OCI-LY7 (cell line): ENCODE data around the gene ATP5F1D. TPM values are rescaled to one million over a fixed set of nuclear protein-coding genes. Genes with fewer than 3 reads are reported as not detected.
"Not testable (repeated sequence)": the region's sequence is repeated elsewhere in the genome, so short reads cannot be mapped to it uniquely, and the experiment has no call there.

Experiments
- Bru-seq: library from RNA; stranded (reverse); fragments of 400-500 nt; gene quantifications from one replicate; lab custom pipeline; 2021; lab: Mats Ljungman, UMichigan
- BruChase-seq, 2 experiments: library from RNA; stranded (reverse); fragments of 400-500 nt; gene quantifications; one replicate each; lab custom pipeline; 2021; lab: Mats Ljungman, UMichigan
- BruUV-seq: library from RNA; stranded (reverse); fragments of 400-500 nt; replicated peaks from 2 replicates; lab custom pipeline; 2021; lab: Mats Ljungman, UMichigan
- CTCF ChIA-PET: fragments of 300-600 bp; sonication (Branson Sonifier 250); formaldehyde crosslinking; loops from one replicate; lab custom pipeline; 2022; ENCODE audit warnings: antibody characterized with exemption; ENCODE audit not compliant: unreplicated experiment; lab: Charles Lee
- POLR2A ChIA-PET: fragments of 300-600 bp; sonication (Branson Sonifier 250); formaldehyde crosslinking; loops from one replicate; lab custom pipeline; 2022; ENCODE audit warnings: antibody characterized with exemption; lab: Charles Lee
- DNase-seq: peaks from one replicate; pipeline ENCODE4 v3.0.0-alpha.2; 2015; ENCODE audit warnings: low spot score
- H2AFZ ChIP-seq: fragments of 200-600 bp; sonication (generic), shearing (Covaris generic); 2 replicates; pipeline ENCODE4 v1.6.1; 2014; ENCODE audit warnings: mild to moderate bottlenecking, antibody characterized with exemption, low read length, moderate library complexity
- H3K27ac ChIP-seq: fragments of 200-600 bp; sonication (generic); 2 replicates; pipeline ENCODE4 v1.5.1; 2014; ENCODE audit warnings: mixed run types, low read depth, mild to moderate bottlenecking, moderate library complexity, low read length, inconsistent platforms; ENCODE audit not compliant: poor library complexity, severe bottlenecking
- H3K36me3 ChIP-seq: fragments of 200-600 bp; sonication (generic); 2 replicates; pipeline ENCODE4 v1.6.1; 2014; ENCODE audit warnings: mild to moderate bottlenecking, antibody characterized with exemption, low read length, moderate library complexity, mixed read lengths; ENCODE audit not compliant: insufficient read depth
- H3K4me1 ChIP-seq: fragments of 200-600 bp; sonication (generic); 2 replicates; pipeline ENCODE4 v1.5.1; 2014; ENCODE audit warnings: mild to moderate bottlenecking, low read length; ENCODE audit not compliant: insufficient read depth, poor library complexity, severe bottlenecking
- H3K4me2 ChIP-seq: fragments of 200-600 bp; sonication (generic); 2 replicates; pipeline ENCODE4 v1.6.1; 2014; ENCODE audit warnings: mild to moderate bottlenecking, low read length
- H3K4me3 ChIP-seq: fragments of 200-600 bp; sonication (generic); 2 replicates; pipeline ENCODE4 v1.5.1; 2014; ENCODE audit warnings: mild to moderate bottlenecking, low read depth, low read length; ENCODE audit not compliant: poor library complexity, severe bottlenecking
- H3K79me2 ChIP-seq: fragments of 200-600 bp; sonication (generic); 2 replicates; pipeline ENCODE4 v1.6.1; 2016; ENCODE audit warnings: low read depth, mild to moderate bottlenecking, low read length, moderate library complexity, mixed read lengths; ENCODE audit not compliant: insufficient read depth
- H3K9me2 ChIP-seq: fragments of 200-600 bp; sonication (generic); 2 replicates; pipeline ENCODE4 v1.6.1; 2016; ENCODE audit warnings: mild to moderate bottlenecking, low read length, mixed read lengths; ENCODE audit not compliant: insufficient read depth
- H3K9me3 ChIP-seq: fragments of 200-600 bp; sonication (generic); 2 replicates; pipeline ENCODE4 v1.6.1; 2014; ENCODE audit warnings: mild to moderate bottlenecking, mixed run types, low read length, mixed read lengths
- H4K20me1 ChIP-seq: fragments of 200-600 bp; sonication (generic); 2 replicates; pipeline ENCODE4 v1.6.1; 2014; ENCODE audit warnings: mild to moderate bottlenecking, antibody characterized with exemption, low read length, moderate library complexity, mixed read lengths; ENCODE audit not compliant: insufficient read depth
- EZH2phosphoT487 ChIP-seq: fragments of 200-600 bp; sonication (generic); IDR thresholded peaks from 2 replicates; pipeline ENCODE4 v1.6.1; 2018; ENCODE audit warnings: low read depth, borderline replicate concordance, mild to moderate bottlenecking, mixed run types, antibody characterized with exemption, low read length, moderate library complexity, mixed read lengths
- intact Hi-C: fragments of 100-400 bp; cut with micrococcal nuclease; formaldehyde crosslinking; loops from one replicate; pipeline ENCODE4 v1.10.0; 2022; ENCODE audit not compliant: unreplicated experiment
- long read RNA-seq: library from polyadenylated mRNA; stranded (forward); transcript quantifications from one replicate; pipeline ENCODE4 v2.0.0, GENCODE V29; 2022
- total RNA-seq, 2 experiments: library from RNA; depleted of rRNA in 1 of 2; stranded (reverse); fragments of >200 nt in 1 of 2; shearing (Covaris generic) in 1 of 2; gene quantifications; 2 replicates each; pipeline ENCODE4 v1.2.3, GENCODE V29; 2014 to 2022
- TF ChIP-seq, protein P1 (sequence below): fragments of 200-600 bp; sonication (generic); conservative IDR thresholded peaks from 2 replicates; pipeline ENCODE4 v1.5.1; 2014; ENCODE audit warnings: mild to moderate bottlenecking, antibody characterized with exemption, low read length, moderate library complexity, mixed read lengths

The ATP5F1D gene
- 51.8 and 82.1 TPM in 2 replicates for total RNA-seq (2014; rRNA removed; shearing (Covaris generic))
- total RNA-seq (2022): 207 and 266 TPM in 2 replicates
- percentile 73 among the genes with signal in this experiment for Bru-seq, nascent RNA
- percentile 89 among the genes with signal in this experiment for BruChase-seq, experiment 1, labeled RNA remaining after a 6-hour chase
- BruChase-seq, experiment 2, labeled RNA remaining after a 2-hour chase: percentile 79 among the genes with signal in this experiment
- long read RNA-seq, transcript ATP5F1D-205 (4 exons, 1,144 nt): minor isoform, 8 of 226 reads
- long read RNA-seq, transcript ATP5F1D-201 (4 exons, 997 nt): minor isoform, 52 of 226 reads
- long read RNA-seq, transcript ATP5F1D-202 (5 exons, 704 nt): major isoform, 95 of 226 reads
- long read RNA-seq, partial matches to known transcripts: 61 of 226 reads
- long read RNA-seq, other reads (novel, unspliced or antisense): 1 of 226 reads

DNA sequence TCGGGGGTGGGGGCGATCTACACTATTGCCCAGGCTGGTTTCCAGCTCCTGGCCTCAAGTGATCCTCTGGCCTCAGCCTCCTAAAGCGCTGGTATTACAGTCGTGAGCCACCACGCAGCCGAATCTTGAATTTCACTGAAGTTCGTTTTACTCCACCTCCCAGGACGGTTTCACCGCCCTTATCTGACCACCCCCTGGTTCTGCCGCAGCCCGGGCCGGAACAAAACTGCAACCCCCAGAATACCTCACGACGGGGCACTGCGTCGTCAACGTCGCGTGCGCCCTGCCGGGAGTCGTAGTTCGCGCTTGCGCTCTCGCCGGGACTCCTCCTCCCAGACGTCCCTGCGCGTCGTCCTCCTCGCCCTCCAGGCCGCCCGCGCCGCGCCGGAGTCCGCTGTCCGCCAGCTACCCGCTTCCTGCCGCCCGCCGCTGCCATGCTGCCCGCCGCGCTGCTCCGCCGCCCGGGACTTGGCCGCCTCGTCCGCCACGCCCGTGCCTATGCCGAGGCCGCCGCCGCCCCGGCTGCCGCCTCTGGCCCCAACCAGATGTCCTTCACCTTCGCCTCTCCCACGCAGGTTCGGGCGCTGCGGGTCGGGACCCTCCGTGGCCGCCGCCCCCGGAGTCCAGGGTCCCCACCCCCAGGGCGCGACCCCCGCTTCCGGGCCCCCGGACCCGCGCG is at the start of gene ATP5F1D:
ATP5F1D (plus strand) TSS at position 335 of the 679 bp plus-strand sequence; CDS start at position 435, 100 bp downstream.
- H3K79me2 ChIP-seq: peaks cover 18% of the 10 kb centered on the region; the same call in 1 of the 2 replicates
- BruUV-seq: no TSS peak

DNA sequence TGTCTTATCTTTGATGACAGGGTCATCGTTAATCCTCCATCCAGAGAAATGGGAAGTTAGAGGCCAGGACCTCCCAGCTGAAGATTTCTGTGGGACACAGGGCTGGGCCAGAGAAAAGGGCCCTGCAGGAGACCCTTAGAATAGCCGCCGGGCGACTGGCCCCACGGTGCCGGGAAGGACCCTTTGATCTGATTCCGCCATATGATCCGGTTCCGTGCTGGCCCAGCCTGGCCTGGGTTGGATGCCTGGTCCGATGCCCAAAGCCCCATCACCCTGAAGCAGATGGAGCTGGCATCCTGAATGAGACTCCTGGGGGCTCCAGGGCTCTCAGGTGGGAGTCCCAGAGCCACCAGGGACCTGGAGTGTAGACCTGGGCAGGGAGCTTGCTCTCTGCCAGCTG is 42.0 kb upstream of the ATP5F1D start:
- no peaks in the 10 kb centered on the region for H3K36me3 ChIP-seq
- no peaks in the 10 kb centered on the region for H3K9me2 ChIP-seq
- no peak overlapping the region for H3K27ac ChIP-seq
- ChIA-PET CTCF (no interaction called here), POLR2A (interaction anchor here (0.7 kb wide), 1 partner anchor 66 kb away, joined by 3 read pairs; no protein-coding TSS in a partner anchor)
- no peak for TF ChIP-seq EZH2phosphoT487
- TF ChIP-seq, protein P1, sequence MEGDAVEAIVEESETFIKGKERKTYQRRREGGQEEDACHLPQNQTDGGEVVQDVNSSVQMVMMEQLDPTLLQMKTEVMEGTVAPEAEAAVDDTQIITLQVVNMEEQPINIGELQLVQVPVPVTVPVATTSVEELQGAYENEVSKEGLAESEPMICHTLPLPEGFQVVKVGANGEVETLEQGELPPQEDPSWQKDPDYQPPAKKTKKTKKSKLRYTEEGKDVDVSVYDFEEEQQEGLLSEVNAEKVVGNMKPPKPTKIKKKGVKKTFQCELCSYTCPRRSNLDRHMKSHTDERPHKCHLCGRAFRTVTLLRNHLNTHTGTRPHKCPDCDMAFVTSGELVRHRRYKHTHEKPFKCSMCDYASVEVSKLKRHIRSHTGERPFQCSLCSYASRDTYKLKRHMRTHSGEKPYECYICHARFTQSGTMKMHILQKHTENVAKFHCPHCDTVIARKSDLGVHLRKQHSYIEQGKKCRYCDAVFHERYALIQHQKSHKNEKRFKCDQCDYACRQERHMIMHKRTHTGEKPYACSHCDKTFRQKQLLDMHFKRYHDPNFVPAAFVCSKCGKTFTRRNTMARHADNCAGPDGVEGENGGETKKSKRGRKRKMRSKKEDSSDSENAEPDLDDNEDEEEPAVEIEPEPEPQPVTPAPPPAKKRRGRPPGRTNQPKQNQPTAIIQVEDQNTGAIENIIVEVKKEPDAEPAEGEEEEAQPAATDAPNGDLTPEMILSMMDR: no peak
- intact Hi-C loops: no loop called here
- H3K9me3 ChIP-seq: no peaks in the 10 kb centered on the region
- BruUV-seq: no TSS peak
- no peak overlapping the region for H3K4me2 ChIP-seq
- peaks cover 5% of the 10 kb centered on the region for H3K4me1 ChIP-seq
- H2AFZ ChIP-seq: no peak overlapping the region
- H3K4me3 ChIP-seq: no peak overlapping the region
- no peaks in the 10 kb centered on the region for H4K20me1 ChIP-seq
- no peak for DNase-seq
- no peaks in the 10 kb centered on the region for H3K79me2 ChIP-seq

More for the DNA sequence above, at the start of gene ATP5F1D:
- H3K9me2 ChIP-seq: no peaks in the 10 kb centered on the region
- H3K4me1 ChIP-seq: peaks cover 48% of the 10 kb centered on the region
- peak within 1 kb of the TSS; percentile 57; the same call in 1 of the 2 replicates for H2AFZ ChIP-seq
- DNase-seq: peak; percentile 96
- peak within 1 kb of the TSS; percentile 86 for H3K4me2 ChIP-seq
- ChIA-PET POLR2A (interaction anchor here (1.0 to 1.2 kb wide), 2 partner anchors 27 to 165 kb away, joined by 8 to 9 read pairs; no protein-coding TSS in a partner anchor), CTCF (no interaction called here)
- intact Hi-C loops: loop anchor here (2.0 kb wide), 1 partner anchor 109 kb away; no protein-coding TSS in a partner anchor
- no peaks in the 10 kb centered on the region for H4K20me1 ChIP-seq
- peak within 1 kb of the TSS; percentile 89 for H3K4me3 ChIP-seq
- H3K9me3 ChIP-seq: no peaks in the 10 kb centered on the region
- TF ChIP-seq, protein P1: no peak
- TF ChIP-seq EZH2phosphoT487: no peak
- H3K27ac ChIP-seq: peak within 1 kb of the TSS; percentile 50
- H3K36me3 ChIP-seq: peaks cover 27% of the 10 kb centered on the region; the same call in 1 of the 2 replicates

DNA sequence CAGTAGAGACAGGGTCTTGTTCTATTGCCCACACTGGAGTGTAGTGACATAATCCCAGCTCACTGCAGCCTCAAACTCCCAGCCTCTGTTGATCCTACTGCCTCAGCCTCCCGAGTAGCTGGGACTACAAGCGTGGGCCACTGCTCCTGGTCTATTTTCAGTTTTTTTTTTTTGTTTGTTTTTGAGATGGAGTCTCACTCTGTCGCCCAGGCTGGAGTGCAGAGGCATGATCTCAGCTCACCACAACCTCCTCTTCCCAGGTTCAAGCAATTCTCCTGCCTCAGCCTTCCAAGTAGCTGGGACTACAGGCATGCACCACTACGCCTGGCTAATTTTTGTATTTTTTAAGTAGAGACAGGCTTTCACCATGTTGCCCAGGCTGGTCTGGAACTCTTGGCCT is 40.9 kb upstream of the ATP5F1D start:
- H2AFZ ChIP-seq, POLR2A ChIA-PET, CTCF ChIA-PET, H3K4me1 ChIP-seq, H3K4me2 ChIP-seq, H3K4me3 ChIP-seq, H3K79me2 ChIP-seq, intact Hi-C loops, H3K36me3 ChIP-seq, H3K9me2 ChIP-seq, H4K20me1 ChIP-seq, BruUV-seq, H3K9me3 ChIP-seq, H3K27ac ChIP-seq, DNase-seq: not testable (repeated sequence)
